SK-N-SH (cell line): Measurements from ENCODE around the gene PPRC1. TPM values are rescaled to one million over a fixed set of nuclear protein-coding genes. Genes with fewer than 3 reads are reported as not detected.

Experiments
- CTCF ChIA-PET: fragments of 300-600, 350-600 bp; formaldehyde crosslinking; extraction: SDS; loops from one replicate; lab custom pipeline; 2021; lab: Yijun Ruan, JAX
- POLR2A ChIA-PET: fragments of 350-600 bp; sonication (Branson Sonifier 250); formaldehyde crosslinking; extraction: SDS; loops from one replicate; lab custom pipeline; 2020; ENCODE audit warnings: antibody characterized with exemption, inconsistent platforms; lab: Yijun Ruan, JAX
- DNase-seq: peaks from one replicate; pipeline ENCODE4 v3.0.0; 2012
- H2AFZ ChIP-seq: fragments of 200-600 bp; sonication (generic); 2 replicates; pipeline ENCODE4 v1.8.1; 2016; ENCODE audit warnings: antibody characterized with exemption, mild to moderate bottlenecking, low read depth
- H3F3A ChIP-seq: fragments of 200-600 bp; sonication (generic); replicated peaks from 2 replicates; pipeline ENCODE3; 2016; ENCODE audit warnings: antibody characterized with exemption, mild to moderate bottlenecking; ENCODE audit not compliant: insufficient read depth
- H3K27ac ChIP-seq, 2 experiments: fragments of 200-500 bp in 1 of 2; fragments of 200-600 bp in 1 of 2; sonication (Bioruptor generic) in 1 of 2; sonication (generic), shearing (Covaris generic) in 1 of 2; 2 replicates each; pipeline versions ENCODE4 v1.5.1 to v1.6.1; 2014 to 2016; ENCODE audit warnings: low read depth in 2 of 2, inconsistent platforms in 1 of 2, low read length in 1 of 2, mild to moderate bottlenecking in 1 of 2, mixed read lengths in 1 of 2
- H3K27me3 ChIP-seq: fragments of 200-600 bp; sonication (generic), shearing (Covaris generic); 2 replicates; pipeline ENCODE4 v1.6.1; 2016; ENCODE audit warnings: mixed run types; ENCODE audit not compliant: insufficient read depth
- H3K36me3 ChIP-seq, 2 experiments: fragments of 200-500 bp in 1 of 2; fragments of 200-600 bp in 1 of 2; sonication (Bioruptor generic) in 1 of 2; sonication (generic) in 1 of 2; replicated peaks in 1 of 2; 2 replicates each; pipeline versions ENCODE3 to v1.5.1; 2014 to 2016; ENCODE audit warnings: low read length in 1 of 2, mild to moderate bottlenecking in 1 of 2; ENCODE audit not compliant: insufficient read depth in 2 of 2, control insufficient read depth in 1 of 2
- H3K4me1 ChIP-seq, 2 experiments: fragments of 200-500 bp in 1 of 2; fragments of 200-600 bp in 1 of 2; sonication (Bioruptor generic) in 1 of 2; sonication (generic), shearing (Covaris generic) in 1 of 2; 2 replicates each; pipeline versions ENCODE4 v1.5.1 to v1.6.1; 2014 to 2016; ENCODE audit warnings: low read depth in 1 of 2, low read length in 1 of 2, mixed run types in 1 of 2; ENCODE audit not compliant: insufficient read depth in 2 of 2, control insufficient read depth in 1 of 2
- H3K4me2 ChIP-seq: fragments of 200-600 bp; sonication (generic), shearing (Covaris generic); 2 replicates; pipeline ENCODE4 v1.6.1; 2017; ENCODE audit warnings: mixed run types
- H3K4me3 ChIP-seq, 2 experiments: fragments of 200-500 bp in 1 of 2; fragments of 200-600 bp in 1 of 2; sonication (Bioruptor generic) in 1 of 2; sonication (generic), shearing (Covaris generic) in 1 of 2; 2 replicates each; pipeline versions ENCODE4 v1.5.1 to v1.8.1; 2014 to 2016; ENCODE audit warnings: low read depth in 2 of 2, inconsistent platforms in 1 of 2, low read length in 1 of 2, mild to moderate bottlenecking in 1 of 2, mixed read lengths in 1 of 2, moderate library complexity in 1 of 2
- H3K79me2 ChIP-seq: fragments of 200-600 bp; sonication (generic); 2 replicates; pipeline ENCODE4 v1.8.1; 2017; ENCODE audit warnings: mild to moderate bottlenecking; ENCODE audit not compliant: insufficient read depth
- H3K9ac ChIP-seq: fragments of 200-600 bp; sonication (generic); 2 replicates; pipeline ENCODE4 v1.6.1; 2017; ENCODE audit warnings: mixed run types
- H3K9me2 ChIP-seq: fragments of 200-600 bp; sonication (generic); 2 replicates; pipeline ENCODE4 v1.6.1; 2017; ENCODE audit warnings: mixed run types
- H3K9me3 ChIP-seq: fragments of 200-600 bp; sonication (generic); 2 replicates; pipeline ENCODE4 v1.6.1; 2017; ENCODE audit warnings: mixed run types, mild to moderate bottlenecking, moderate library complexity
- H4K20me1 ChIP-seq: fragments of 200-600 bp; sonication (generic); 2 replicates; pipeline ENCODE4 v1.6.1; 2017; ENCODE audit warnings: mild to moderate bottlenecking, mixed run types; ENCODE audit not compliant: insufficient read depth
- ELF1 ChIP-seq: IDR thresholded peaks from 2 replicates; pipeline ENCODE4 v1.4.0; 2012
- EP300 ChIP-seq, 2 experiments: IDR thresholded peaks; 2 replicates each; pipeline versions ENCODE4 v1.4.0 to v1.6.1; 2012; ENCODE audit warnings: borderline replicate concordance in 1 of 2, low read depth in 1 of 2, low read length in 1 of 2
- EZH2phosphoT487 ChIP-seq: fragments of 200-600 bp; sonication (generic); IDR thresholded peaks from 2 replicates; pipeline ENCODE4 v1.6.1; 2017; ENCODE audit warnings: low read depth, mixed run types, mild to moderate bottlenecking, antibody characterized with exemption, moderate library complexity, borderline replicate concordance
- FOSL2 ChIP-seq: IDR thresholded peaks from 2 replicates; pipeline ENCODE4 v1.4.0; 2012; ENCODE audit warnings: low read depth, mild to moderate bottlenecking, moderate library complexity, borderline replicate concordance
- FOXJ3 ChIP-seq: sonication (generic); formaldehyde crosslinking; IDR thresholded peaks from 2 replicates; pipeline ENCODE4 v1.5.1; 2020; ENCODE audit warnings: mild to moderate bottlenecking, missing genetic modification reagents
- GATA2 ChIP-seq: sonication (generic); formaldehyde crosslinking; IDR thresholded peaks from 2 replicates; pipeline ENCODE4 v1.5.0; 2020; ENCODE audit warnings: mild to moderate bottlenecking, missing genetic modification reagents
- MEF2A ChIP-seq: IDR thresholded peaks from 2 replicates; pipeline ENCODE4 v1.4.0; 2012; ENCODE audit warnings: low read depth, borderline replicate concordance
- POLR2AphosphoS5 ChIP-seq: IDR thresholded peaks from 2 replicates; pipeline ENCODE4 v1.6.1; 2012; ENCODE audit warnings: low read depth, low read length
- RAD21 ChIP-seq: IDR thresholded peaks from 2 replicates; pipeline ENCODE4 v1.6.1; 2012; ENCODE audit warnings: mild to moderate bottlenecking, low read length
- RCOR1 ChIP-seq: fragments of 150-350 bp; IDR thresholded peaks from 2 replicates; pipeline ENCODE4 v1.6.1; 2017; ENCODE audit warnings: antibody characterized with exemption, low read length
- RFX5 ChIP-seq: IDR thresholded peaks from 2 replicates; pipeline ENCODE4 v1.6.1; 2012; ENCODE audit warnings: mild to moderate bottlenecking, improper control_type of control experiment, low read length
- SIN3A ChIP-seq: IDR thresholded peaks from 2 replicates; pipeline ENCODE4 v1.6.1; 2012; ENCODE audit warnings: low read depth, mild to moderate bottlenecking, low read length, moderate library complexity, borderline replicate concordance
- TCF12 ChIP-seq: IDR thresholded peaks from 2 replicates; pipeline ENCODE4 v1.4.0; 2012
- TEAD4 ChIP-seq: IDR thresholded peaks from 2 replicates; pipeline ENCODE4 v1.4.0; 2012; ENCODE audit warnings: mild to moderate bottlenecking, borderline replicate concordance; ENCODE audit not compliant: insufficient read depth
- YY1 ChIP-seq: IDR thresholded peaks from 2 replicates; pipeline ENCODE4 v1.4.0; 2012; ENCODE audit warnings: low read depth, mild to moderate bottlenecking
- WGBS: methylation state at CpG from one replicate; pipeline ENCODE4 v1.1.6; 2017; ENCODE audit warnings: low lambda C conversion rate; 5-methylcytosine and 5-hydroxymethylcytosine counted together
- polyA plus RNA-seq, 3 experiments: library from polyadenylated mRNA; depleted of rRNA; stranded (reverse); fragments of >200 nt; gene quantifications; 2 replicates each; pipeline ENCODE4 v1.2.3, GENCODE V29; 2012
- TF ChIP-seq, protein P1 (sequence below): IDR thresholded peaks from 2 replicates; pipeline ENCODE4; 2012
- TF ChIP-seq, protein P2 (sequence below): fragments of 150-350 bp; IDR thresholded peaks from 2 replicates; pipeline ENCODE4 v1.6.1; 2016; ENCODE audit warnings: mild to moderate bottlenecking, low read depth, low read length
- TF ChIP-seq, protein P3 (sequence below): IDR thresholded peaks from 2 replicates; pipeline ENCODE4 v1.4.0; 2012; ENCODE audit warnings: low read depth
- TF ChIP-seq, protein P4 (sequence below): IDR thresholded peaks from 2 replicates; pipeline ENCODE4 v1.6.1; 2012; ENCODE audit warnings: mild to moderate bottlenecking, low read depth, low read length, moderate library complexity

Gene PPRC1
- polyA plus RNA-seq, 1 of the 3 experiments (the other 2 are of a cell fraction) = 23.1 TPM

DNA sequence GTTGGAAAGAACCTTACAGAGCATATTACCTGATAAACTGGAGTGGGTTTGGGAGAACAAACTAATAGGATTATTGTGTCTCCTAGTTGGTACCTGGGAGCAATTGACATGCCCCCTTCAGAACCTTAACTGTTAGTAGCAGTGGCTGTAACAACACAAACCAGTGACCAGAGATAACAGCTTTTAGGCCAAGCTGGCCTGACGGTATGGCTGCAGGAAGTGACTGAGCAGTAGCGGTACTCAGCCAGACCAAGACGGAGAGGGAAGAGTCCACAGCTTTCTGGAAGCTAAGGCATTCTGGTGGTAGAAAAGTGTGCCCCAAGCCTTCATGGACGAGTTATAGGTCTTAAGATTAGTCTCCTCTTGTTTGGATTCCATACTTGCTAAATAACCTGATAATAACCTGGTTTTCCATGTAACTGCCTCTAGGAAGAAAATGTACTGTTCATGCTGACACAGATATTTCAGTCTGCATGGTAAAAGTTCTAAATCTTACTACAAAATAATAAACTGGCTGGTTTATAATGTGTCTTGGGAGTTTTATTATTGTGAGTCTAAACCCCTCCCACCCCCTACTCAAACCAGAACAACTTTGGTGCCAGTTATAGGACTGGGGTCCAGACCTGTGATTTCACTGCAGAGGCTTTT is 30.6 kb downstream of the PPRC1 start:
- Histone ChIP-seq H3K4me3 (no peak overlapping the region), H3K27me3 (no peaks in the 10 kb centered on the region), H3K4me1 (no peaks in the 10 kb centered on the region), H3F3A (peaks cover 6% of the 10 kb centered on the region), H3K9ac (no peak overlapping the region), H2AFZ (no peak overlapping the region), H3K79me2 (peaks cover 1% of the 10 kb centered on the region; the same call in 1 of the 2 replicates)
- CTCF ChIA-PET = interaction anchor here (11.6 kb wide), 1 partner anchor 189 kb away, joined by 205 read pairs; no protein-coding TSS in a partner anchor
- 87% methylated on average over 4 of the region's 4 CpGs for WGBS
- POLR2A ChIA-PET = no interaction called here
- DNase-seq = no peak
- TF ChIP-seq EZH2phosphoT487 (no peak), TEAD4 (no peak), ELF1 (no peak), RFX5 (no peak), POLR2AphosphoS5 (no peak)
- TF ChIP-seq, protein P1, sequence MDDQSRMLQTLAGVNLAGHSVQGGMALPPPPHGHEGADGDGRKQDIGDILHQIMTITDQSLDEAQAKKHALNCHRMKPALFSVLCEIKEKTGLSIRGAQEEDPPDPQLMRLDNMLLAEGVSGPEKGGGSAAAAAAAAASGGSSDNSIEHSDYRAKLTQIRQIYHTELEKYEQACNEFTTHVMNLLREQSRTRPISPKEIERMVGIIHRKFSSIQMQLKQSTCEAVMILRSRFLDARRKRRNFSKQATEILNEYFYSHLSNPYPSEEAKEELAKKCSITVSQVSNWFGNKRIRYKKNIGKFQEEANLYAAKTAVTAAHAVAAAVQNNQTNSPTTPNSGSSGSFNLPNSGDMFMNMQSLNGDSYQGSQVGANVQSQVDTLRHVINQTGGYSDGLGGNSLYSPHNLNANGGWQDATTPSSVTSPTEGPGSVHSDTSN = no peak
- TF ChIP-seq, all 33 proteins: peak for 0
- Histone ChIP-seq H3K4me2 (no peak overlapping the region), H4K20me1 (no peaks in the 10 kb centered on the region), H3K36me3 (peaks cover 49 to 53% of the 10 kb centered on the region in 2 experiments), H3K9me3 (no peaks in the 10 kb centered on the region), H3K9me2 (no peaks in the 10 kb centered on the region), H3K27ac (no peak overlapping the region)

DNA sequence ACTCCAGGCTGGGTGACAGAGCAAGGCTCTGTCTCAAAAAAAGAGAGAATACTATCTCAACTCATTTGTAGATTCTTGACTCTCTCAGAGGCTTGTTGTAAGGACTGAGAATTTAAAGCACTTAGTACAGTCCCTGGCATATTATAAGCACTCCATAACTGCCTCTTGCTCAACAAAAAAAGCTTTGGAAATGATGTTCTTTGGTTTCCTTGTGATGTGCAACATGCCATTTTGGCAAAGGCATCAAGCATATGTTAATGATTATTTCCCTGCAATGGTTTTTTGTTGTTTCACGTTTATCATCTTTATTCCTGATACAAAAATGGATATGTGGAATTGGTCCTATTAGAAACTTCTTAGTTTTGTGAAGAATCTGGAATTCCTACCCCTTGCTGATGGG is 35.0 kb downstream of the PPRC1 start:
- TF ChIP-seq EP300 (IDR thresholded peaks at IDR 0.05; ENCODE audit: borderline replicate concordance in 1 of 2, low read depth in 1 of 2, low read length in 1 of 2) (no peak), EZH2phosphoT487 (no peak), RCOR1 (no peak), MEF2A (no peak), TCF12 (no peak), RAD21 (no peak), FOSL2 (no peak), GATA2 (CRISPR knock-in tag) (no peak), SIN3A (no peak), YY1 (no peak), FOXJ3 (CRISPR knock-in tag) (no peak)
- TF ChIP-seq, protein P2, sequence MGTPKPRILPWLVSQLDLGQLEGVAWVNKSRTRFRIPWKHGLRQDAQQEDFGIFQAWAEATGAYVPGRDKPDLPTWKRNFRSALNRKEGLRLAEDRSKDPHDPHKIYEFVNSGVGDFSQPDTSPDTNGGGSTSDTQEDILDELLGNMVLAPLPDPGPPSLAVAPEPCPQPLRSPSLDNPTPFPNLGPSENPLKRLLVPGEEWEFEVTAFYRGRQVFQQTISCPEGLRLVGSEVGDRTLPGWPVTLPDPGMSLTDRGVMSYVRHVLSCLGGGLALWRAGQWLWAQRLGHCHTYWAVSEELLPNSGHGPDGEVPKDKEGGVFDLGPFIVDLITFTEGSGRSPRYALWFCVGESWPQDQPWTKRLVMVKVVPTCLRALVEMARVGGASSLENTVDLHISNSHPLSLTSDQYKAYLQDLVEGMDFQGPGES = no peak
- TF ChIP-seq, protein P3, sequence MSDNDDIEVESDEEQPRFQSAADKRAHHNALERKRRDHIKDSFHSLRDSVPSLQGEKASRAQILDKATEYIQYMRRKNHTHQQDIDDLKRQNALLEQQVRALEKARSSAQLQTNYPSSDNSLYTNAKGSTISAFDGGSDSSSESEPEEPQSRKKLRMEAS = no peak
- TF ChIP-seq, protein P4, sequence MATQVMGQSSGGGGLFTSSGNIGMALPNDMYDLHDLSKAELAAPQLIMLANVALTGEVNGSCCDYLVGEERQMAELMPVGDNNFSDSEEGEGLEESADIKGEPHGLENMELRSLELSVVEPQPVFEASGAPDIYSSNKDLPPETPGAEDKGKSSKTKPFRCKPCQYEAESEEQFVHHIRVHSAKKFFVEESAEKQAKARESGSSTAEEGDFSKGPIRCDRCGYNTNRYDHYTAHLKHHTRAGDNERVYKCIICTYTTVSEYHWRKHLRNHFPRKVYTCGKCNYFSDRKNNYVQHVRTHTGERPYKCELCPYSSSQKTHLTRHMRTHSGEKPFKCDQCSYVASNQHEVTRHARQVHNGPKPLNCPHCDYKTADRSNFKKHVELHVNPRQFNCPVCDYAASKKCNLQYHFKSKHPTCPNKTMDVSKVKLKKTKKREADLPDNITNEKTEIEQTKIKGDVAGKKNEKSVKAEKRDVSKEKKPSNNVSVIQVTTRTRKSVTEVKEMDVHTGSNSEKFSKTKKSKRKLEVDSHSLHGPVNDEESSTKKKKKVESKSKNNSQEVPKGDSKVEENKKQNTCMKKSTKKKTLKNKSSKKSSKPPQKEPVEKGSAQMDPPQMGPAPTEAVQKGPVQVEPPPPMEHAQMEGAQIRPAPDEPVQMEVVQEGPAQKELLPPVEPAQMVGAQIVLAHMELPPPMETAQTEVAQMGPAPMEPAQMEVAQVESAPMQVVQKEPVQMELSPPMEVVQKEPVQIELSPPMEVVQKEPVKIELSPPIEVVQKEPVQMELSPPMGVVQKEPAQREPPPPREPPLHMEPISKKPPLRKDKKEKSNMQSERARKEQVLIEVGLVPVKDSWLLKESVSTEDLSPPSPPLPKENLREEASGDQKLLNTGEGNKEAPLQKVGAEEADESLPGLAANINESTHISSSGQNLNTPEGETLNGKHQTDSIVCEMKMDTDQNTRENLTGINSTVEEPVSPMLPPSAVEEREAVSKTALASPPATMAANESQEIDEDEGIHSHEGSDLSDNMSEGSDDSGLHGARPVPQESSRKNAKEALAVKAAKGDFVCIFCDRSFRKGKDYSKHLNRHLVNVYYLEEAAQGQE = no peak
- no peak overlapping the region for H3K27ac ChIP-seq
- no peaks in the 10 kb centered on the region for H3K79me2 ChIP-seq
- no peak overlapping the region for H3K4me2 ChIP-seq
- peaks cover 10 to 13% of the 10 kb centered on the region in 2 experiments for H3K36me3 ChIP-seq
- no peaks in the 10 kb centered on the region for H3K4me1 ChIP-seq
- H3K9me2 ChIP-seq = no peaks in the 10 kb centered on the region
- no peak overlapping the region for H3K9ac ChIP-seq
- no peaks in the 10 kb centered on the region for H4K20me1 ChIP-seq
- H3K27me3 ChIP-seq = no peaks in the 10 kb centered on the region
- no peak overlapping the region for H3K4me3 ChIP-seq
- H2AFZ ChIP-seq = no peak overlapping the region
- POLR2A ChIA-PET = no interaction called here
- CTCF ChIA-PET = interaction anchor here (0.8 to 11.6 kb wide), 8 partner anchors 9 to 311 kb away, joined by 3 to 205 read pairs (median 36); partner anchors contain the start of gene ELOVL3
- H3F3A ChIP-seq = peaks cover 4% of the 10 kb centered on the region
- DNase-seq = no peak
- no peaks in the 10 kb centered on the region for H3K9me3 ChIP-seq
- WGBS = 11% methylated on average over 1 of the region's 1 CpG
